CD14-positive monocyte (primary cell): ENCODE measurements around the gene RAMP2. TPM values are rescaled to one million over a fixed set of nuclear protein-coding genes. Genes with fewer than 3 reads are reported as not detected.

Experiments used
- DNase-seq, 3 donors: peaks; one replicate each; pipeline ENCODE4 v3.0.0-alpha.2; 2011 to 2022
- H2AFZ ChIP-seq: 2 replicates; pipeline ENCODE4 v1.6.0; 2012; ENCODE audit warnings: mild to moderate bottlenecking, low read depth, low read length, inconsistent platforms; ENCODE audit not compliant: insufficient read depth, poor library complexity, severe bottlenecking
- H3K27ac ChIP-seq, 2 donors: 1 replicate in 1 of 2; 2 replicates in 1 of 2; pipeline ENCODE4 v1.5.1; 2012 to 2013; ENCODE audit warnings: low read length in 2 of 2, control low read depth in 1 of 2, inconsistent platforms in 1 of 2, low read depth in 1 of 2, mild to moderate bottlenecking in 1 of 2
- H3K27me3 ChIP-seq, 2 donors: one replicate each; pipeline versions ENCODE4 v1.6.0 to v1.6.1; 2011 to 2013; ENCODE audit warnings: low read length in 2 of 2; ENCODE audit not compliant: control insufficient read depth in 2 of 2, insufficient read depth in 2 of 2
- H3K36me3 ChIP-seq, 2 donors: replicated peaks in 1 of 2; 1 replicate in 1 of 2; 2 replicates in 1 of 2; pipeline versions ENCODE4 v1.5.1 to v1.6.1; 2012 to 2013; ENCODE audit warnings: low read length in 2 of 2, control low read depth in 1 of 2, inconsistent platforms in 1 of 2, mild to moderate bottlenecking in 1 of 2; ENCODE audit not compliant: insufficient read depth in 2 of 2, control insufficient read depth in 1 of 2
- H3K4me1 ChIP-seq, 2 donors: 1 replicate in 1 of 2; 2 replicates in 1 of 2; pipeline versions ENCODE4 v1.5.1 to v1.6.1; 2012 to 2013; ENCODE audit warnings: low read length in 2 of 2, control low read depth in 1 of 2, inconsistent platforms in 1 of 2, mild to moderate bottlenecking in 1 of 2, moderate library complexity in 1 of 2; ENCODE audit not compliant: insufficient read depth in 2 of 2, control insufficient read depth in 1 of 2
- H3K4me2 ChIP-seq: replicated peaks from 2 replicates; pipeline ENCODE3; 2012; ENCODE audit warnings: low read length, moderate library complexity, mild to moderate bottlenecking; ENCODE audit not compliant: poor library complexity, severe bottlenecking; ENCODE audit errors: extremely low read depth
- H3K4me3 ChIP-seq, 3 experiments: fragments of 200-600 bp in 1 of 3; sonication (generic) in 1 of 3; replicated peaks in 1 of 3; 1 replicate in 2 of 3; 2 replicates in 1 of 3; pipeline ENCODE4 v1.5.1; 2011 to 2013; ENCODE audit warnings: low read length in 3 of 3, mild to moderate bottlenecking in 3 of 3, control low read depth in 2 of 3, low read depth in 2 of 3, inconsistent platforms in 1 of 3, moderate library complexity in 1 of 3
- H3K79me2 ChIP-seq: 2 replicates; pipeline ENCODE4 v1.6.0; 2012; ENCODE audit warnings: mild to moderate bottlenecking, control low read depth, inconsistent platforms, low read length, moderate library complexity; ENCODE audit not compliant: insufficient read depth
- H3K9ac ChIP-seq: 2 replicates; pipeline ENCODE4 v1.6.0; 2017; ENCODE audit warnings: low read length, mild to moderate bottlenecking; ENCODE audit not compliant: insufficient read depth, poor library complexity, severe bottlenecking
- H3K9me3 ChIP-seq, 2 donors: replicated peaks in 1 of 2; 1 replicate in 1 of 2; 2 replicates in 1 of 2; pipeline versions ENCODE4 v1.5.1 to v1.6.1; 2012 to 2013; ENCODE audit warnings: low read length in 2 of 2, control low read depth in 1 of 2; ENCODE audit not compliant: control insufficient read depth in 1 of 2, insufficient read depth in 1 of 2
- H4K20me1 ChIP-seq: 2 replicates; pipeline ENCODE4 v1.6.0; 2012; ENCODE audit warnings: mild to moderate bottlenecking, low read length, control low read depth, moderate library complexity; ENCODE audit not compliant: insufficient read depth
- H3K27ac Mint-ChIP-seq, 7 donors: one replicate each; pipeline ENCODE4 v1.8.0; 2020; ENCODE audit warnings: mild to moderate bottlenecking in 7 of 7, mixed read lengths in 7 of 7, moderate library complexity in 6 of 7, inconsistent platforms in 2 of 7
- H3K27me3 Mint-ChIP-seq, 3 donors: one replicate each; pipeline ENCODE4 v1.8.0; 2021 to 2022; ENCODE audit warnings: low read depth in 3 of 3, mild to moderate bottlenecking in 3 of 3, mixed read lengths in 3 of 3, moderate library complexity in 3 of 3, inconsistent platforms in 1 of 3
- H3K36me3 Mint-ChIP-seq, 2 donors: one replicate each; pipeline ENCODE4 v1.8.0; 2020; ENCODE audit warnings: mixed read lengths in 2 of 2, inconsistent platforms in 1 of 2, mild to moderate bottlenecking in 1 of 2
- H3K4me1 Mint-ChIP-seq: one replicate; pipeline ENCODE4 v1.8.0; 2020; ENCODE audit warnings: mild to moderate bottlenecking, mixed read lengths
- H3K4me3 Mint-ChIP-seq, 2 donors: one replicate each; pipeline ENCODE4 v1.8.0; 2020; ENCODE audit warnings: mild to moderate bottlenecking in 2 of 2, mixed read lengths in 2 of 2, moderate library complexity in 1 of 2
- H3K9me3 Mint-ChIP-seq, 7 donors: one replicate each; pipeline ENCODE4 v1.8.0; 2020 to 2022; ENCODE audit warnings: mixed read lengths in 7 of 7, mild to moderate bottlenecking in 6 of 7, moderate library complexity in 6 of 7, inconsistent platforms in 2 of 7
- CTCF ChIP-seq: fragments of 200-600 bp; IDR thresholded peaks from one replicate; pipeline ENCODE4 v1.8.0; 2022; ENCODE audit warnings: antibody characterized with exemption, mild to moderate bottlenecking
- WGBS: methylation state at CpG from one replicate; pipeline ENCODE4 v1.1.5; 2013; ENCODE audit warnings: missing lambda C conversion rate; ENCODE audit not compliant: insufficient coverage; 5-methylcytosine and 5-hydroxymethylcytosine counted together
- intact Hi-C, 2 donors: fragments of 100-400 bp; cut with micrococcal nuclease; formaldehyde crosslinking; loops; one replicate each; pipeline versions ENCODE4 v1.15.0 to v1.15.1; 2023
- polyA plus RNA-seq, 3 donors: library from polyadenylated mRNA; depleted of rRNA in 1 of 3; unstranded in 2 of 3; stranded (reverse) in 1 of 3; fragments of 300-500 nt in 2 of 3; fragments of >200 nt in 1 of 3; fragmentation: Illumina TruSeq in 2 of 3; gene quantifications; 1 replicate in 2 of 3; 2 replicates in 1 of 3; pipeline ENCODE4 v1.2.3, GENCODE V29; 2012 to 2021

RAMP2 gene
- polyA plus RNA-seq, 3 donors = not detected

DNA sequence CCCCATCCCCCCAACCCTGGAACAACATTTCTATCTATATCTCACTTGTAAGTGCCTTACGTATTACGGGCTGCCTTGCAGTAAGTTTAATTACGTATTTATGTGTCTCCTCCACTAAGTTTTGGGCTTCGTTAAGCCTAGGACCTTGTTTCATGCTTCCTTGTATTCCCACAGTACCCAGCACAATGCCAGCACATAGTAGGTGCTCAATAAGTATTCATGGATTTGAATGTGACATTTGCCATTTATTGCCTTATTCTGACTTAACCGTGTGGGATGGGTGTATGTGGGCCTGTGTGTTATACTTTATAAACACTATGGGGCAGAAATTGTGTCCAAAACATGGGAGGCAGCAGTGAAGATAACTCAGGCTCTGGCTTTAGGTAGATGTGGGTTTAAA, 31.5 kb downstream of the RAMP2 start:
- H3K27me3 Mint-ChIP-seq = peaks cover 20 to 30% (median 23%) of the 10 kb centered on the region in 3 donors
- H3K27ac ChIP-seq = no peak overlapping the region
- intact Hi-C loops = no loop called here
- peaks cover 11 to 16% of the 10 kb centered on the region in 2 donors for H3K36me3 Mint-ChIP-seq
- TF ChIP-seq CTCF = no peak
- no peaks in the 10 kb centered on the region for H3K9me3 ChIP-seq
- peaks cover 2% of the 10 kb centered on the region for H3K79me2 ChIP-seq
- no peak overlapping the region for H3K27ac Mint-ChIP-seq
- no peak overlapping the region for H3K4me3 Mint-ChIP-seq
- peaks cover 0 to 2% (median 0%) of the 10 kb centered on the region in 7 donors for H3K9me3 Mint-ChIP-seq
- H2AFZ ChIP-seq = no peak overlapping the region
- DNase-seq = no peak
- peaks cover 2 to 7% of the 10 kb centered on the region in 2 donors for H3K4me1 ChIP-seq
- H3K9ac ChIP-seq = no peak overlapping the region
- peaks cover 0 to 6% of the 10 kb centered on the region in 2 donors for H3K36me3 ChIP-seq
- peaks cover 0 to 7% of the 10 kb centered on the region in 2 donors for H3K27me3 ChIP-seq
- H3K4me2 ChIP-seq = no peak overlapping the region
- H3K4me1 Mint-ChIP-seq = peaks cover 16% of the 10 kb centered on the region
- H3K4me3 ChIP-seq = no peak overlapping the region
- WGBS = 96% methylated on average over 3 of the region's 5 CpGs
- H4K20me1 ChIP-seq = no peaks in the 10 kb centered on the region

GRCh38 chr17:42795061-42795460, 34.0 kb downstream of the RAMP2 start:
- no peak for TF ChIP-seq CTCF
- Histone ChIP-seq H3K27me3 (peaks cover 0 to 4% of the 10 kb centered on the region in 2 donors), H3K79me2 (peaks cover 10% of the 10 kb centered on the region), H3K4me2 (no peak overlapping the region), H3K4me3 (no peak overlapping the region), H2AFZ (no peak overlapping the region), H4K20me1 (no peaks in the 10 kb centered on the region), H3K27ac (no peak overlapping the region), H3K9ac (no peak overlapping the region), H3K36me3 (peaks cover 0 to 6% of the 10 kb centered on the region in 2 donors), H3K9me3 (no peaks in the 10 kb centered on the region), H3K4me1 (peaks cover 13 to 19% of the 10 kb centered on the region in 2 donors)
- Mint-ChIP-seq H3K36me3 (peaks cover 11 to 16% of the 10 kb centered on the region in 2 donors), H3K27me3 (peaks cover 13 to 17% (median 16%) of the 10 kb centered on the region in 3 donors), H3K27ac (peak overlapping the region in 1 of 7 donors; percentile 79), H3K4me1 (peaks cover 27% of the 10 kb centered on the region), H3K4me3 (no peak overlapping the region), H3K9me3 (no peaks in the 10 kb centered on the region)
- WGBS = 14% methylated on average over 3 of the region's 4 CpGs
- DNase-seq = no peak
- intact Hi-C loops = no loop called here
